NCI-H446 treated with DMSO at 0.1 percent for 48 hours (cell line): ENCODE results near the gene AP5S1.
"Not testable (repeated sequence)": the region's sequence is repeated elsewhere in the genome, so short reads cannot be mapped to it uniquely, and the experiment has no call there.

Source experiments
- DNase-seq: peaks from one replicate; lab custom pipeline; 2025; lab: John Stamatoyannopoulos, UW

Gene AP5S1, protein sequence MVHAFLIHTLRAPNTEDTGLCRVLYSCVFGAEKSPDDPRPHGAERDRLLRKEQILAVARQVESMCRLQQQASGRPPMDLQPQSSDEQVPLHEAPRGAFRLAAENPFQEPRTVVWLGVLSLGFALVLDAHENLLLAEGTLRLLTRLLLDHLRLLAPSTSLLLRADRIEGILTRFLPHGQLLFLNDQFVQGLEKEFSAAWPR

DNA sequence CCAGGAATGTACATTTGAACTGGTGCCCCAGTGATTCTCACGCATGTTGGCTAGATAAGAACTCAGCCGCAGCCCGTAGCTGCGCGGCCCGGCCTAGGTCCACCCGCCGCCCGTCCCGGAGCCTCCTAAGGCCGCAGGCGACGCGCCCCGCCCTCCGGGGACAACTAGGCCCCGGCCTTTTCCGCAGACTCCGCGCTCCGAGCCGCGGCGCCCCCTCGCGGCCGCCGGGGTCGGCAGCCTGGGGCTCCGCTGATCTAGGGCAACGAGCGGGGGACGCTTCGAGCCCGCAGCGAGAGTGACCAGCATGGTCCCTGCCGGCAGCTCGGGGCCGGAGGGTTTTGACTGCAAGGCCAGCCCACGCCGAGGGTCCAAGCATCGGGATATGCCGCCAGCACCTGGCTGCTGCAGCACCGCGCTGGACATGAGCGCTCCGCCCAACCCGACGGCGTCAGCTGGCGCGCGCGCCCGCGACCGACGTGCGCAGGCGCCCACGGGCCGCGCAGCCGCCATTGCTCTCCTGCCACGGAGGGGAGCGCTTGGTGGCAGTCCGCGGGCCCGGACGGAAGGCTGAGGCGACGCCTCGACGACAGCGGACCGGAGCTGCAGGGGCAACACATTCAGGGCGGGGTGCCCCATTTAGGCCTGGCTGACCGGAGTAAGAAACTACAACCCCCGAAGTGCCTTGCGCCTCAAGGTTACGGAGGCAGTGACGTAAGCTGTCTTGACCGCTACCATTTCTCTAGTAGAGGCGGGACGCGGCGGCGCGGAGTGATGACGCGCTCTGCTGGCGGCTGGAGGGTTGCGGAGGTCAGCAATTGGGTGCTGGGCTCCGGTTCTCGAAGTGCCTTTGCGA is at the start of gene AP5S1:
Gene AP5S1, plus strand, starts transcription at position 500 of the 853 bp plus-strand sequence. CDS start 1,571 bp downstream, outside the sequence.
- DNase-seq, result peak; percentile 94

DNA sequence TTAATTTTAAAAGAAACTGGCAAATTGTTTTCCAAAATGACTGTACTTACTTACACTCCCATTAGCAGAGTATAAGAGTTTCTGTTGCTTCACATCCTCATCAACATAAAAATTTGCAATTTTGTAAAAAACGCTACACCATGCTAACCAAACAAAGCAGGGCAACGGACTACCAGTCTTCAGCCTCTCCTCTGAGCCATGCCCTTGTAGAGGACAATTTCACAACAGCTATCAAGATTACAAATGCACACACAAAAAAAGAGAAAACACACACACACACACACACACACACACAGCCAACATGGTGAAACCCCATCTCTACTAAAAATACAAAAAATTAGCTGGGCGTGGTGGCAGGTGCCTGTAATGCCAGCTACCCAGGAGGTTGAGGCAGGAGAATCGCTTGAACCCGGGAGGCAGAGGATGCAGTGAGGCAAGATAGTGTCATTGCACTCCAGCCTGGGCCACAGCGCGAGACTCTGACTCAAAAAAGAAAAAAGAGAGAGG is 48.7 kb upstream of the AP5S1 start:
- no peak for DNase-seq

DNA sequence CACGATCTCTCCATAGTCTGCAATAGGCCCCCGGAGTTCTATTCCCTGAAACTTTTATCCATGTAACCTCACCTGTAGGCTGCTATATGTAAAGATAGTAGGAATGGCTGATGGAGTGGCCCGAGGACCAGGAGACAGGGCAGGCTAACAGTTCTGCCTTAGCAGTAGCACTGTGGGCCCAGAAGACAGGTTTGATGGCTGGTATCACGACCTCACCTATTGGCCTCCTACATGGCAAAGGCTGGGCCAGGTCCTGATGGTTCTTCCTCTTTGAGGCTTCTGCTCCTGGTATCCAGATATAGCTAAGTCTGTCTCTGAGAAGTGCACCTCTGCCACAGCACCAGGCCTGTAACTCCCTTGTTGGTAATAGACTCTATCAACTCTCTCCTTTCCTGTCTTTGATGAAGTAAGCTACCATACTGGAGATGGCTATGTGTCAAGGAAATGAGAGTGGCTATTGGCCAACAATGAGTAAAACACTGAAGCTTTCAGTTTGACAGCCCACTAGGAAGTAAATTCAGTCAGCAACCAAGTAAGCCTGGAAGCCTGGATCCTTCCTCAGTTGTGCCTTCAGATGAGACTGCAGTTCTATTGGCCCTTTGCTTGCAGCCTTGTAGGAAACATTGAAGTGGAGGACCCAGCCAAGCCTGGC is 44.8 kb upstream of the AP5S1 start:
- no peak for DNase-seq

DNA sequence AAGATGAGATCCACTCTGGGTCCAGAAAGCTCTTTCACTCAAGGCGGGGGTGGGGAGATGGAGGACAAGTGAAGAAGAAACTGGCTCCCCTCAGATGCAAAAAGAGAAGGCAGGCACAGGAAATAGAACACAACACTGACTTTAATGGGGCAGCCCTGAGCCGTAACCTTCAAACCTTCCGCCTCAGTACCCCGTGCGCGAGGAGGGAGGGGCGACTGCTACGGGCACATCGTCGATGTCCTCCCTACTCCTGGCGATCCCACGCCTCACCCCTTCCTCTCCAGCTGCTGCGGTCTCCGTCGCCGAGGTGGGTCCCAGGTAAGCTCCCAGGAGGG is 43.0 kb upstream of the AP5S1 start:
- no peak for DNase-seq

DNA sequence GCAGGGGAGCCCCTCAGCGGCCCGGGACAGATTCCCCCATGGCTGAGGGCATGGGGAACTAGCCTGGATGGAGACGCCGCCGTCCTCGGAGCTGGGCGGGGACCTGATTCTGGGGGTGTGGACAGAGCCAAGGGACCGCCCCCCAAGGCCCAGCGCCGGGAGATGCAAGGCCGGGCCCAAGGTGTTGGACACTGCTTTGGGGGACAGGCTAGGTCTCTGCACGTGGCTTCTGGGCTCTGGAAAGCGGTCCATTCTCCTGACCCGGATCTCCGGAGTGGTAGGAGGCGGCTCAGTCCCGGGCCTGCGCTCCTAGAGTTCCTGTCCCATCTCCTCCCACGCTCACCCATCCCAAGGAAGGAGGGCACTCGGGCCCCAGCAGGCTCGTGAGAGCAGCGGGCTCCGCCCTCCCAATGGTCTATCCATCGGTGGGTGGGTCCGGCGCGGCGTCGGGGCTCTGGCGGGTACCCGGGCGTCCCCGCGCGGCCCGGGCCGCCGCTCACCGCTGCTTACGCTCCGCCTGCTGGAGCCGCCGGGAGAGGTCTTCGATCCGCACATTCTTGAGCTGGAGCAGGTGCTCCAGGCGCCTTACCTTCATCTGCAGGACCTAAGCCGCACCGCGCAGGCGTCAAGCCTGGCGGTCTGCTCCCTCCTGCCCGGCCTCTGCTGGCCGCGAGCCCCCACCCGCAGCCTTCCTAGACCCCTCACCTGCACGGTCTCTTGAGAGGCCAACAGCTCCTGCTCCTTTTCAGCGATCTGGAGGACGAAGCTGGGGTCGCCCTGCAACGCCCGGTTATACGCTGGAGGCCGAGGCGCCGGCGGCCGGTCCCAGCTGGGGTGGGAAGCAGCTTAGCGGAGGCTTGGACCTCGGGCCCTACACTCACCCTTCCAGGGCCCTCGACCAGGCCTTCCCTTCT is 42.4 kb upstream of the AP5S1 start:
- no peak for DNase-seq

DNA sequence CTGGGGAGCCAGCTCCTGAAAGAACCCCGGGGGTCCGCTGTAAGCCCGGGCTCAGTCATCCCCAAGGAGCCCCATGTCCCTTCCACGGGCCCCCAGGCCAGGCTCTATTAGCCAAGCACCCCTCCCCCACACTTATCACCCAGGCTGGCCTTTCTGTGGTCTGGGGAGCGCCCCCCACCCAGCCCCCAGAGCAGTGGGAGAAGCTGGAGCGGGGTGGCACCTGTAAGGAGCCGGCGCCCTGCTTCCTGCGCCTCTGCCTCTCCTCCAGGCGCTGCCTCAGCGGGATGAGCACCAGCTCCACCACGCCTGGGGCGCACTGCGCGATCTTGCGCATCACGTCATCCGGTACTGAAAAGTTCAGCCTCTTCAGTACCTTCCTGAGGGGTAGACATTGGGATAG is 41.4 kb upstream of the AP5S1 start:
- DNase-seq, result no peak

DNA sequence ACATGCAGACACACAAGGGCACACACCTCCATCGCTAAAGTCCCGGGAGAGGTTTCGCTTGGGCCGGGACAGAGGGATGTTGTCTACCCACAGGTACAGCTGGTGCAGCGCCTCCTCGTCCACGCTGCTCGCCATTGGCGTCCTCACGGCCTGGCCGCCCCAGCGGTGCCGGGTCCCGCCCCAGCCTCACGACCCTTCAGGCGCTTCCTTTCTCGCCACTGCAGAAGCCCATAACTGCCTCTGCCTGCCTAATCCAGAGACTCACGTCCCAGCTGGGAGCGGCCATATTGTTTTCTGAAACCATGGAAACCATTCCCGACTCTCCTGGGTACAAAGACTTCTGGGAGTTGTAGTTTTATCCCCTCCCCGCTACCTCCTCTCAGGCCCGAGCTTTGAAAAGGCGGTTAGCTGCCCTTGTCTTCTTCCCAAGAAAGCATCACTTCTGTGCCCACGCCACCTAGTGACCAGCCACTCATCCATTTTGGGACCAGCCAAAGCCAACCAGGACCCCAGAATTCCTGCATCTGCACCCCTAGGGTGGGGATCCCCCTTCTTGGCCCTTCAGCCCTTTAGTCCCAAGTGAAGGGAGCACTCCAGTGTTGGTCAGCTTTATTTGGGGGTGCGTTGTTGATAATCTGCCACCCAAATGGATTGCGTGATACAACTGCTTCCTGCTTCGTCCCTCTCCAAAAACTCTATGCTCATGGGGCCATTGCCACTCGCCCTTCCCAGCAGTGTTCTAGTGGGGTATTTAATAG is 39.0 kb upstream of the AP5S1 start, which contains the start of gene SPEF1:
Gene SPEF1, minus strand, starts transcription at position 296 of the 758 bp plus-strand sequence. Its CDS starts 161 bp downstream, at position 135.
- DNase-seq, result peak; percentile 87

DNA sequence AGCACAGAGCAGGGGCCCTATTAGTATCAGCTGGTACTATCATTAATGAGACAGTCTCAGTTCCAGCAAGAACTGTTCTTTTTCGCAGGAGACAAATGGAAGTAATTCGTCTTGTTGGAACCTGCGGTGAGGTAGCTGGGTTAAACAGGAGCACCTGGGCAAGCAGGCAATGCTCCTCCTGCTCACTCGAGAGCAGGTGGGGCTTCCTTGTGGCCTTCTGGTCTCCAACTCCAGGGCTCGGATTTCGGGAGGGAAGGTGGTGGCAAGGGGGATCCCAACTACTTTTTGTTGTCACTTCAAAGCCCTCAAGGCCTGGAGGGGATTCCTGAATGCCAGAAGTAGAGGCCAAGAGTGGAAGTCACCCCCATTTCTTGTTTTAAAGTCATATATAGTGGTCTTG is 37.8 kb upstream of the AP5S1 start:
- no peak for DNase-seq

DNA sequence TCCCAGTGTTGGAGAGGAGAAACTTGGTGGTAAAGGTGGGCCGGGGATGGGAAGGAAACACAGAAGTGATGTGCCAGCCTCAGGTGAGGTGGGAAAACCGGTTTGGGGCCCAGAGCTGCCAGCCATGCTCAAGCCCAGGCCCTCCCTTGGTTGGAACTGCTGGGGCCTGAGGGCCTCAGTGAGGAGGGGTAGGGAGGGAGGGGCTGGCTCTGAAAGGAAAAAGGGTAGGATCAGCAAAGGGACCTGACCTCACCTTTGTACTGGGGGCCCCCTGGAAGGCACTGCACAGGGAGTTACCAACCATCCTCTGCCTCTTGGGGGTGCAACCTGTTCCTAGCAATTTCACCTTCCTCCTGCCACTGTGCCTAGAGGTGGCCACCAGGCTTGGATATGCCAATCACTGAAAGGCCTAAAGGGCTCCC is 37.3 kb upstream of the AP5S1 start:
- DNase-seq, result no peak

DNA sequence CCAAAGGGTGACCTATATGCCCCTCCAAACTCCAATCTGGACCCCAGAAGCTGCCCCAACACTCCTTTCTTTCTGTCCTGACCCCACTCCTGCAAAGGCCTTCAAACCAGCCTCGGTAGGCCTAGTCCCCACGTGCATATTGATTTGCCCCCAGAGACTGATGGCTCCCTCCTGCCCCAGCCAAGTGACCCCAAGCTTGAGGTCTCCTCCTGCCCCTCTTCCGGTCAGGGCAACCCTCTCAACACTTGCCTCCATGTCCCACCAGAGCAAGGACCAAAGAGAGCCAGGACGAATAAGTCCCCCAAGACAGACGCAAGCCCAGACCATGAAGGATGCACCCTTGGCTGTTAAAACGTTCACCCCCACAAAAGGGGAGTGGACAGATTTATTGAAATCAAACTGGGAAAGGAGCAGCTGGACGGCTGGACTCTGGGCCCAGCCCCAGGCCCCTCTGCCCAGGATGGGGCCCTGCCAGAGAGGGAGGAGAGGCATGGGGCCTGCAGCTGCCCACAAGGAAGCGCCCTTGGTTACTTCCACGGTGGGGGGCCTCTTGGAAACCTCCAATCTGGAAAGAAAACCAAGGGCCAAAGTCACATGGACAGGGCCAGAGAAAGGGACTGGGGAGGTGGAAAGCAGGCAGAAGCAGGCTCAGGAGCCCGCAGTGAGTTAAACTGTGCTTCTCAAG is 36.7 kb upstream of the AP5S1 start:
- no peak for DNase-seq

DNA sequence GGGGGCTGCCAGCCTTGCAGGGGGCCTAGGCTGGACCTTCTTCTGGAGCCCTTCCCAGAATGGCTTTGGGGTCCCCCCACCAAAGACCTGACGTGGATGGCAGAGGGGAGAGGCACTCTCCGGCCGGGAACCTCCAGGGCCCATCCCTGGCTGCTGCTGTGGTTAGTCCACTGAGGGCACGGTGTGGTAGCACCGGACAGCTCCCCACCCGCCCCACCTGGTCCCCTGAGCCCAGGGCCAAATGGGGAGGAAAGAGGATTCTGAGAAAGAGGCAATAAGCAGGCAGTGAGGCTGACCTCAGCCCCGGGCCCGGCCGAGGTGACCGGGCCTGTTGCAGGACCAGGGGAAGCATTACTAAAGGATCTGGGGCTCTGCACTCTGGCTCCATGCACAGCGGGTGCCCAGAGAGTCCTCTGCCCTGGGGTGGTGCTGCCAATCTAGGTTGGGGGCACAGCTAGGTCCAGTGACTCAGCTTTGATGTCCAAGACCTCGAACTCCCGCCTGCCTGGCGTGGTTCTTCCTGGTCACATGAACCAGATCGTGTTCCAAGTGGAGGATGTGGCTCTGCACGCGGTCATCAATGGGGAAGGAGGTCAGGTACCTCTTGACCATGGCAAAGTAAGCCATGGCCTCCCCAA is 36.0 kb upstream of the AP5S1 start:
- no peak for DNase-seq

DNA sequence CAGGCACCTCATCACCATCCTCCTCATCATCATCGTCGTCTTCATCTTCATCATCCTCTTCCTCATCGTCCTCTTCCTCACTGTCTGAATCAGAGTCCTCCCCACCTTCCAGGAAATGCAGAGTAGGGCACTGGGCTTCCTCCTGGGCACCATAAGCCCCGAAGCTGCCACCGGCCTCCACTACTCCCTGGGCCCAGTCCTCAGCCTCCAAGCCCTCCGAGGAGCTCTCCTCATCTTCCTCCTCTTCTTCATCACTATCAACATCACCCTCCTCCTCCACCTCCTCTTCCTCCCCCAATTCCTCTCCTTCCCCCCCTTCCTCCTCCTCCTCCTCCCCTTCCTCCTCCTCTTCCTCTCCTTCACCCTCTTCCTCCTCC is 35.5 kb upstream of the AP5S1 start:
- no peak for DNase-seq

DNA sequence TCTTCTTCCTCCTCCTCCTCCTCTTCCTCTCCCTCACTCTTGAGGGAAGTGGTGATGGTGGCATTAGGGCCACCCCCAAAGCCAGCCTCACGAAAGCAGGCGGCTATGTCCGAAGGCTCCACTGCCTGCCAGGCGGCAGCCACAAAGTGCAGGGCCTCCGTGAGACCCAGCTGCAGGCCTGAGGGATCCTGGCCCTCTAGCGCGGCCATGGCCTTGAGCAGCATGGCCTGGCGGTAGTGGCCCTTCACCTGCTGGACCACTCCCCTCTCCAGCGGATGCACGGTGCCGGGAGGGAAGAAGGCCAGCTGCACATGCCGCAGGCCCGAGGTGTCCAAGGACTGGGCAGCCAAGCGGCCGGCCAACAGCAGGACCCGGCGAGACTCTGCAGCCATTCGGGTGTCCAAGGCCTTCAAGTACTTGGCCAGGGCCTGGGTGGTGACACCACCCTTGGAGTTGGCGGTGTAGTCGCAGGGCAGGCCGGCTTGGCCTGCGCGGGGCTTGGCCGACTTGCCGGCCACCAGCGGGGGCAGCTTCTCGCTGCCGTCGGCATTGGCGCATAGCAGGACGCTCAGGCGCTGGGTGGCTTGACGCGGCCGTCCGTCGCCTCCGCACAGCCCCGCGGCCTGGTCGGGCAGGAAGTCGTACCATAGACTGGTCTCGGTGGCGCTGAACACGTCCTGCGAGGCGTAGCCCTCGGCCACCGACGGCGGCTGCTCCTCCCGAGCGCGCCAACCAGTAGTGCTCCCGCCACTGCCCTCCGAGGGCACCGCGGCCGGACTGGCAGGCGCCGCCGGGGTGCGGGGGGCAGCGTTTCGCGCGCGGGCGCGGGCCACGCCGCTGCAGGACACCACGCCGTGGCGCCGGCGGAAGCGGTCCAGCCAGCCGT is 34.9 kb upstream of the AP5S1 start:
- DNase-seq, result no peak

DNA sequence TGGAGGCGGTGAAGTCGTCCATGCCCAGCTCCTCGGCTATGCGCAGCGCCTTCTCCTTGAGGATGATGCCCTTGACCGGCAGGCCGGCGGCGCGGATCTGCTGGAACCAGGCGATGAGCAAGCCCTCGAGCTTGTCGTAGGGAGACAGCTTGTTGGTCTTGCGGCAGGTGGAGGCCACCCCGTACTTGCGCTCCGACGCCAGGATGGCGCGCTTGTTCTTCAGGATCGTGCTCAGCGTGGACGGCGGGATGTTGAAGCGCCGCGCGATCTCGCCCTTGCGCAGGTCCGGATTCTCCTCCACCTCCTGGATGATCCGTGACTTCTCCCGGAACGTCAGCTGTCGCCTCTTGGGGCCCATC is 34.2 kb upstream of the AP5S1 start:
- no peak for DNase-seq

DNA sequence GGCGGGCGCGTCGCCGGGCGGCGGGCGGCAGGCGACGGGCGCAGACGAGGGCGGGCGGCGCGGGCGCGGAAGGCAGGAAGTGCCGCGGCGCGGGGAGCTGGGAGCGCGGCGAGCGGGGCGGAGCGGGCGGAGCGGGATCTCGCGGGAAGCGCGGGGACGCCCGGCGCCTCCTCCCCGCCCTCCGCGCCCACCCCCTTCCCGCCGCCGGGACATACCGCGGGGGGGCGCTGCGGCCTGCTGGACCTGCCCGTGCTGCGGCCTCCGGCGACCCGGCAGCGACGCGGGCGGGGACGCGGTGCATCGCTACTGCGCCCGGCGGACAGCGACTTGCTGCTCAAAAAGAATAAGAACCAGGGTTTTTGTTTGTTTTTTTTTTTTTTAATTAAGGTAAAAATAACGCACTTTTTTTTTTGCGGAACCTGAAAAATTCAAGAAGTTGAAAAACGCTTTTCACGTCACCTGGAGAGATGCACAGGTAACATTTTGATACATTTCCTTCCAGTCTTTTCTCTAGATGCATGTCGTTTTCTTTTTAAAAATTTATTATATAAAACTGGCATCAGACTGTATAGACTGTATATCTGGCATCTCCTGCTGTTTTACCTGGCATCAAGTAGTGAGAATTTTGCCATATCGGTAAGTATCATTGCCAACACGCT is 33.6 kb upstream of the AP5S1 start, which contains the start of gene CENPB:
Gene CENPB, minus strand, starts transcription at position 76 of the 659 bp plus-strand sequence. CDS start 257 bp downstream, outside the sequence.
- peak; percentile 67 for DNase-seq

DNA sequence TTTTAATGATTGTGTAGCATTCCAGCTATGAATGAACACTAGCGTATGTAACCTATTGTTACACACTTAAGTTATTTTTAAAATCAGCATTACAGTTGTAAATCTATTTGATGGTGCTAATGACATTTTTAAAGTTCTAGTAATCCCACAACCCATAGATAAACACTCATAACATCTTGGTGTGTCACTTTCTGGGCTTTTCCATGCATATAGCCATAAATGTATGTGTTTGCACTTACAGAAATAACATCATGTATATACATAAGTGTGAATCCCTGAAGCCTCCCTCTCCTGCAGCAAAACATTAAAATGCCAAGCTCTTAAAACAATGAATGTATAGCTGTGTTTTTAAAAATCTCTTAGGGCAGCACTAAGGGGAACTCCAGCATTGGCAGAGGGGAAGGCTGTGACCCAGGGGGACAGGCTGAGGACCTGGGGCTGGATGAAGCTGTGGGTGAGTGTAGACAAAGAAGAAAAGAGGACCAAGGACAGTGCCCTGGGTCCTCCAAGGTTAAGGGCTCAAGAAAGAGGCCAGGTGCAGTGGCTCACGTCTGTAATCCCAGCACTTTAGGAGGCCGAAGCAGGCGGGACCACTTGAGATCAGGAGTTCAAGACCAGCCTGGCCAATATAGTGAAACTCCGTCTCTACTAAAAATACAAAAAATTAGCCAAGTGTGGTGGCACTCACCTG is 32.9 kb upstream of the AP5S1 start:
- no peak for DNase-seq

DNA sequence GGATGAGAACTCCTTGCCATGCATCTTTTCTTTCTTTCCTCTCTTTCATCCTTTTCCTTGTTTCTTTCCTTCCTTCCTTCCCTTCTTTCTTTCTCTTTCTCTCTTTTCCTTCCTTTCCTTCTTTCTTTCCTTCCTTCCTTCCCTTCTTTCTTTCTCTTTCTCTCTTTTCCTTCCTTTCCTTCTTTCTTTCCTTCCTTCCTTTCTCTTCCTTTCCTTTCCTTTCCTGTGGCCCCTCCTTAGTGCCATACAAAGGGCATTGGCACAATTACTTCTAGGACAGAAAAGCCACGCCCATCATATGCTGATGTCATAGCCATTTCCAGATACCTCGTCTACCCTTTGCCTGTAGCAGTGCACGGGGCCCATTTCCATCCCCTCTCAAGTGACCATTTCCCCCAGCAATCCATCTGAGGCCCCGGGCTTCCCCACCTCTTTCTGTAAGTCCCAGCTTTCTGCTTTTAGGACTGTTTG is 31.6 kb upstream of the AP5S1 start:
- no peak for DNase-seq

DNA sequence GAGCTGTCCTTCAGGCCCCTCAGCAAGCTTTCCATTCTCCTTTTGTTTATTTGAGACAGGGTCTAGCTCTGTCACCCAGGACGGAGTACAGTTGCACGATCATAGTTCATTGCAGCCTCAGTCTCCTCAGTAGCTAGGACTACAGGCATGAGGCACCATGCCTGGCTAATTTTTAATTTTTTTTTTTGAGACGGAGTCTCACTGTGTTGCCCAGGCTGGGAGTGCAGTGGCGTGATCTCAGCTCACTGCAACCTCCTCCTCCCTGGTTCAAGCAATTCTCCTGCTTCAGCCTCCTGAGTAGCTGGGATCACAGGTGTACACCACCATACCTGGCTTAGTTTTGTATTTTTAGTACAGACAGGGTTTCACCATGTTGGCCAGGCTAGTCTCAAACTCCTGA is 31.1 kb upstream of the AP5S1 start:
- DNase-seq, result not testable (repeated sequence)
